ENCODE results near the gene LRRC7. TPM values are rescaled to one million over a fixed set of nuclear protein-coding genes. Genes with fewer than 3 reads are reported as not detected.

Gene LRRC7
- polyA plus RNA-seq, 1 of the 3 experiments (the other 2 are of a cell fraction): 0.02 TPM

- TF ChIP-seq USF1 (IDR thresholded peaks at IDR 0.05; ENCODE audit: borderline replicate concordance, low read depth) (no peak), ZBTB33 (IDR thresholded peaks at IDR 0.05; ENCODE audit: borderline replicate concordance, low read depth) (no peak)
These were observed 426.1 kb downstream of the LRRC7 start (continued) for GRCh38 chr1:69993810-69994209.

GRCh38 chr1:69994241-69994640 lies 426.5 kb downstream of the LRRC7 start:
- Histone ChIP-seq H3K27me3 (ENCODE audit: insufficient read depth) (no peaks in the 10 kb centered on the region), H3K9me3 (no peaks in the 10 kb centered on the region), H3K36me3 (replicated peaks in 1 of 2; ENCODE audit: control insufficient read depth in 1 of 2, insufficient read depth in 2 of 2, low read length in 1 of 2) (no peaks in the 10 kb centered on the region), H3K27ac (ENCODE audit: low read depth in 2 of 2, low read length in 1 of 2) (no peak overlapping the region), H3K4me2 (no peak overlapping the region), H3F3A (replicated peaks; ENCODE audit: insufficient read depth) (no peaks in the 10 kb centered on the region), H3K79me2 (ENCODE audit: insufficient read depth) (no peaks in the 10 kb centered on the region), H3K4me3 (ENCODE audit: low read depth in 2 of 2, low read length in 1 of 2) (no peak overlapping the region), H3K9me2 (no peaks in the 10 kb centered on the region), H3K9ac (no peak overlapping the region), H4K20me1 (ENCODE audit: insufficient read depth) (no peaks in the 10 kb centered on the region), H2AFZ (ENCODE audit: low read depth) (no peak overlapping the region), H3K4me1 (ENCODE audit: control insufficient read depth in 1 of 2, insufficient read depth in 2 of 2, low read depth in 1 of 2, low read length in 1 of 2) (no peaks in the 10 kb centered on the region; a peak in 1 of 4 replicates)
- 17% methylated on average over 1 of the region's 1 CpG for WGBS (ENCODE audit: low lambda C conversion rate)
- TF ChIP-seq GABPA (IDR thresholded peaks at IDR 0.05; ENCODE audit: low read depth) (no peak), ZBTB33 (IDR thresholded peaks at IDR 0.05; ENCODE audit: borderline replicate concordance, low read depth) (no peak), FOXM1 (IDR thresholded peaks at IDR 0.05; ENCODE audit: low read depth) (no peak), RCOR1 (IDR thresholded peaks at IDR 0.05; ENCODE audit: low read length) (no peak), USF2 (IDR thresholded peaks at IDR 0.05; ENCODE audit: borderline replicate concordance, low read depth, low read length) (no peak), SMC3 (IDR thresholded peaks at IDR 0.05; ENCODE audit: low read depth, low read length) (no peak), RFX5 (IDR thresholded peaks at IDR 0.05; ENCODE audit: low read length) (no peak), YY1 (IDR thresholded peaks at IDR 0.05; ENCODE audit: low read depth) (no peak), TEAD4 (IDR thresholded peaks at IDR 0.05; ENCODE audit: borderline replicate concordance, insufficient read depth) (no peak)
- CTCF ChIA-PET: interaction anchor here (1.4 kb wide), 1 partner anchor 52 kb away, joined by 3 read pairs; no protein-coding TSS in a partner anchor
- no peak for DNase-seq
- POLR2A ChIA-PET: no interaction called here

Measured in SK-N-SH (cell line).